ENCODE measurements around the gene EVC2.

EVC2 gene

DNA sequence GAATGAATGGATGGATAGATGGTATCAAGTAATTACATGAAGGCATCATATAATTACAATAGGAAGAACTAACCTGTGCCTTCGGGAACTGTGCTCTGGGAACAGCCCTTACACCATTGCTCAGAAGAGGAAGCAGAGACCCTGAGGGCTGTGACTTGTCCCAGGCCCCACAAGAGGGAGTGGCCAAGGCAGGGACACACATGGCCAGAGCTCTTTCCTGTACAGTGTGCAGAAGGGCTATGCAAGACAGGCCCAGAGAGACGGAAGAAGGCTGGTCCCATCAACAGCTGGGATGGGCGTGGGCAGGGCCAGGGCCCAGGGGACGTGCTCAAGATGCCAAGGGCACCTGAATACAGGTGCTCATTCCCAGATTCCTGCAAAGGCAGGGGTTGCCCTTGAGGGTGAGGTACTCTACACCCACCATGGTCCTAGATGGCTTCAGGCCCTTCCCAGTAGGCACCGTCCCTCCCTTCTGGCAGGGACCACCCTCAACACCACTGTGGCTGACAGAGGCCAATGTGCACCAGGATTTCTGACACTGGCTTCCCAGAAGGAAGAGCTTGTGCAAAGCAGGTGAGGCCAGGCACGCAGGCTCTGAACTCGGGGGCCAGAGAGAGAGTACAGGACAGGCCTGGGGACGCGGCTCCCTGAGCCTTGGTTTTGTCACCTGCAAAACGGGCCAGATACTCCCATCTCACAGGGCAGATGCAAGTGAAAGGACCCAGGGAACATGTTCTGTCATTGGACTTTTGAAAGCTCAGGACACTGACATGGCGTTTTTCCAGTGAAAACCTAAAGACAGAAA lies 1.7 kb downstream of the EVC2 start:
- DNase-seq (ENCODE audit: low spot score), result no peak
- in situ Hi-C loops (cut with MboI; ENCODE audit: low pct_unique_long_range_greater_than_20kb, low sequenced_read_pairs, unreplicated experiment), result no loop called here
- TF ChIP-seq, protein P1, sequence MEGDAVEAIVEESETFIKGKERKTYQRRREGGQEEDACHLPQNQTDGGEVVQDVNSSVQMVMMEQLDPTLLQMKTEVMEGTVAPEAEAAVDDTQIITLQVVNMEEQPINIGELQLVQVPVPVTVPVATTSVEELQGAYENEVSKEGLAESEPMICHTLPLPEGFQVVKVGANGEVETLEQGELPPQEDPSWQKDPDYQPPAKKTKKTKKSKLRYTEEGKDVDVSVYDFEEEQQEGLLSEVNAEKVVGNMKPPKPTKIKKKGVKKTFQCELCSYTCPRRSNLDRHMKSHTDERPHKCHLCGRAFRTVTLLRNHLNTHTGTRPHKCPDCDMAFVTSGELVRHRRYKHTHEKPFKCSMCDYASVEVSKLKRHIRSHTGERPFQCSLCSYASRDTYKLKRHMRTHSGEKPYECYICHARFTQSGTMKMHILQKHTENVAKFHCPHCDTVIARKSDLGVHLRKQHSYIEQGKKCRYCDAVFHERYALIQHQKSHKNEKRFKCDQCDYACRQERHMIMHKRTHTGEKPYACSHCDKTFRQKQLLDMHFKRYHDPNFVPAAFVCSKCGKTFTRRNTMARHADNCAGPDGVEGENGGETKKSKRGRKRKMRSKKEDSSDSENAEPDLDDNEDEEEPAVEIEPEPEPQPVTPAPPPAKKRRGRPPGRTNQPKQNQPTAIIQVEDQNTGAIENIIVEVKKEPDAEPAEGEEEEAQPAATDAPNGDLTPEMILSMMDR (IDR thresholded peaks at IDR 0.05; ENCODE audit: extremely low read depth, insufficient read depth, missing control alignments), result no peak

DNA sequence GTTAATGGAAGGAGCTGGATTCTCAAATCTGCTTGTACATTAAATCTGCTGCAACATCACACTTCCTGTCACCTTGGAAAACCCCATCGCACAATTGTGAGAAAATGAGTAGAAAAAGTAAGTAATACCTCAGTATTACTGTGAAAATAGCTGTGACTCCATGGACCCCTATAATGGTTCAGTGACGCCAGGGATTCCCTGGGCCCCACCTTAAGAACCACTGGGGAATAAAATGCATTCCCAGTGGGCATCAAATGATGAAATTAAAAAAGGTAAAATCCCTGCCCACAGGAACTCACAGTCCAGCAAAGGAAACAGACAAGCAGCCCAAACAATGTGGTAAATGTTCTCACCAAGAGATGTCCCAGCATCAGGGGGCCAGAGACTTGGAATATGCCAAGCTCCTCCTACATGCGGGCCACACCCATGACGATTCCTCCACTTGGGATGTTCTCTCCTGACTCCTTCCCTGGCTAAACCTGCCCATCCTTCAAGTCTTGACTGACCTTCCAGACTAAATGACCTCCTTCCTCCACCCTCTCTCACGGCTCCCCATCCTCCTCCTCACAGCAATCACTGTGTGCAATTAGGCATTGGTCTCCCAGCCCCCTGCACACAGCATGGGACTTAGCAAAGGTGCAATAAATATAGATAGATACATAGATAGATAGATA lies 2.6 kb downstream of the EVC2 start:
- in situ Hi-C loops (cut with MboI; ENCODE audit: low pct_unique_long_range_greater_than_20kb, low sequenced_read_pairs, unreplicated experiment), result no loop called here
- TF ChIP-seq, protein P1 (IDR thresholded peaks at IDR 0.05; ENCODE audit: extremely low read depth, insufficient read depth, missing control alignments), result no peak
- DNase-seq (ENCODE audit: low spot score), result no peak

DNA sequence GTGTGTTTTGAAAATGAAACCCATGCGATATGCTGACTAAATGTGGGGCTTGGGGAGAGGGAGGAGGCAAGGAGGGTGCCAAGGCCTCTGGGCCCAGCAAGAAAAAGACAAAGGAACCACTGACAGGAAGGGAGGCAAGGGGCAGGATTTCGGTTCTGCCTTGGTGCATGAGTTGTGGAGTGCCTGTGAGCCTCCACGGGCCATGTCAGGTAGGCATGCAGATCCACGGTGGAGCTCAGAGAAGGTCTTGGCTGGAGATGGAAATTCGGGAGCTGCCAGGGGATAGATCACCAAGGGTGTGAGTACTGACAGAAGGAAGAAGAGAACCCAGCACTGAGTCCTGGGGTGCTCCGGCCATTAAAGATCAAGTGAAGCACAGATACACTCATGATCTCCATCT lies 4.1 kb downstream of the EVC2 start:
- no peak for DNase-seq (ENCODE audit: low spot score)
- in situ Hi-C loops (cut with MboI; ENCODE audit: low pct_unique_long_range_greater_than_20kb, low sequenced_read_pairs, unreplicated experiment), result no loop called here
- TF ChIP-seq, protein P1 (IDR thresholded peaks at IDR 0.05; ENCODE audit: extremely low read depth, insufficient read depth, missing control alignments), result no peak

DNA sequence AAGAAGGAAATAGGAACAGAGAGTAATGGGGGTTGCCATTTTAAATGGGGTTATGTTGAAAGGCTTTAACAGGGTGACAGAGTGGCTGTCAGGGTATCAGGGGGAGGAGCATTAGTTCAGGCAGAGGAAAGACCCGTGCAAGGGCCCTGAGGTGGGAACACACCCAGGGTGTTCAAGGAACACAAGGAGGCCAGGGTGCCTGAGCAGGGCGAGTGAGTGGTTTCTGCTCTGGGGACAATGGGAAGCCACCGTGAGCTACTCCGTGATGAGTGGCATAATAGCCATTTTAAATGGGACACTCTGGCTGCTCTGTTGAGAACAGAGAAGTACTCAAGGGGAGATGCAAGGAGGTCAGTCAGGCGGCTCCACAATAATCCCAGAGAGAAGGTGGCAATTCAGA lies 4.5 kb downstream of the EVC2 start:
- in situ Hi-C loops (cut with MboI; ENCODE audit: low pct_unique_long_range_greater_than_20kb, low sequenced_read_pairs, unreplicated experiment), result no loop called here
- TF ChIP-seq, protein P1 (IDR thresholded peaks at IDR 0.05; ENCODE audit: extremely low read depth, insufficient read depth, missing control alignments), result no peak
- no peak for DNase-seq (ENCODE audit: low spot score)

DNA sequence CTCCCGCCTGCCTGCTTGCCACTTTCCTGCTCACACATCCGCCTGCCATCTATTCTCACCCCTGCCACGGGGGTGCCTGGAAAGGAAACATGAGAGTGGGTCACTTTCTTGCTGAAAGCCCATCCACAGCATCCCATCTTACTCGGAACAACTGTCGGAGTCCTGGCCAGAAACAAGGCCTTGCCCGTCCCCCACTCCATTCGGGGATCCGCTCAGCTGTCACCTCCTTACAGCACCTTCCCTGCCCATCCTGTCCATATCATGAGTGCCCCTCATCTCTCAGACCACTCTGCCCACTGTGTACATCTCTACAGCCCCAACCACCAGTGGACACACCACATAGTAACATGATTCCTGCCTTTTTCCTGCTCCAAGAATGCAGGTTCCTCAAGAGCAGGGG lies 6.4 kb downstream of the EVC2 start:
- DNase-seq (ENCODE audit: low spot score), result no peak
- in situ Hi-C loops (cut with MboI; ENCODE audit: low pct_unique_long_range_greater_than_20kb, low sequenced_read_pairs, unreplicated experiment), result no loop called here
- TF ChIP-seq, protein P1 (IDR thresholded peaks at IDR 0.05; ENCODE audit: extremely low read depth, insufficient read depth, missing control alignments), result no peak

DNA sequence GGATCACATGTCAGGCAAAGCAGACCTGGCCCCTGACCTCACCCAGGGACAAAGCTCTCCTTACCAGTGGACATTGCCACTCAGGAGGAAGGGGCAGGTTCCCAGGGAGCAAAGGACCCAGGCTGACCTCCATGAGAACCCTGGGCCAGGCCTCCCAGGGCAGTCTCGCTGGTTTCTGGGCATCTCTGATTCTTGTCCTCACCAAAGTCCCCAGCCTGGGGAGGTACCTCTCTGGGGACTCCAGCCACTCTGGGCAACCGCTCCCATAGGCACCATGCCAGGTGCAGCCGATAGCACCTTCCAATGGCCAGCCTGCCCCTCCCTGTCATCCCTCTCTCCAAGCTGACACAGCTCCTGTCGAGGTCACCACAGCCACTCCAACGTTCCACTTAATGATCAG lies 7.9 kb downstream of the EVC2 start:
- DNase-seq (ENCODE audit: low spot score), result no peak
- TF ChIP-seq, protein P1 (IDR thresholded peaks at IDR 0.05; ENCODE audit: extremely low read depth, insufficient read depth, missing control alignments), result no peak
- in situ Hi-C loops (cut with MboI; ENCODE audit: low pct_unique_long_range_greater_than_20kb, low sequenced_read_pairs, unreplicated experiment), result no loop called here
